NCI-H524 treated with DMSO at 0.1 percent for 48 hours (cell line): ENCODE data around the gene MTFP1.
"Not testable (repeated sequence)": the region's sequence is repeated elsewhere in the genome, so short reads cannot be mapped to it uniquely, and the experiment has no call there.

Experiments
- DNase-seq: peaks from one replicate; lab custom pipeline; 2025; lab: John Stamatoyannopoulos, UW

Gene MTFP1

GRCh38 chr22:30425616-30426387 lies at the start of gene MTFP1:
Gene MTFP1, plus strand, starts transcription at chr22:30425768. Its CDS starts 112 bp downstream, at chr22:30425880.
- DNase-seq = peak; percentile 43

- DNase-seq = no peak
Observed at GRCh38 chr22:30380011-30380410, 45.6 kb upstream of the MTFP1 start.

- no peak for DNase-seq
Observed at GRCh38 chr22:30381264-30381663, 44.3 kb upstream of the MTFP1 start.

GRCh38 chr22:30382340-30382739 lies 43.2 kb upstream of the MTFP1 start:
- no peak for DNase-seq

GRCh38 chr22:30383061-30383460 lies 42.5 kb upstream of the MTFP1 start:
- DNase-seq = no peak

GRCh38 chr22:30385942-30386341 lies 39.6 kb upstream of the MTFP1 start:
- DNase-seq = no peak

- no peak for DNase-seq
Observed at GRCh38 chr22:30386608-30386959, 39.0 kb upstream of the MTFP1 start.

GRCh38 chr22:30386960-30387827 lies 38.4 kb upstream of the MTFP1 start, which contains the start of gene RNF215:
Gene RNF215, minus strand, starts transcription at chr22:30387411. Its CDS starts 98 bp downstream, at chr22:30387313.
- DNase-seq = peak; percentile 32

- DNase-seq = peak; percentile 77
Observed at GRCh38 chr22:30390974-30391691, 34.4 kb upstream of the MTFP1 start.

GRCh38 chr22:30392661-30393321 lies 32.8 kb upstream of the MTFP1 start:
- peak; percentile 62 for DNase-seq

- no peak for DNase-seq
Observed at GRCh38 chr22:30393322-30393680, 32.3 kb upstream of the MTFP1 start.

GRCh38 chr22:30393885-30394284 lies 31.7 kb upstream of the MTFP1 start:
- DNase-seq = no peak

GRCh38 chr22:30396871-30397655 lies 28.5 kb upstream of the MTFP1 start, which contains the start of gene SEC14L2:
Gene SEC14L2, plus strand, starts transcription at chr22:30397018. Its CDS starts 99 bp downstream, at chr22:30397117.
- DNase-seq = no peak

- DNase-seq = no peak
Observed at GRCh38 chr22:30397656-30398635, 27.6 kb upstream of the MTFP1 start.

GRCh38 chr22:30398685-30399680 lies 26.6 kb upstream of the MTFP1 start:
- DNase-seq = no peak

GRCh38 chr22:30399718-30400117 lies 25.9 kb upstream of the MTFP1 start:
- DNase-seq = no peak

- no peak for DNase-seq
Observed at GRCh38 chr22:30400159-30400558, 25.4 kb upstream of the MTFP1 start.

- DNase-seq = not testable (repeated sequence)
Observed at GRCh38 chr22:30401024-30401423, 24.5 kb upstream of the MTFP1 start.
